BLaER1 treated with 17β-estradiol and CSF1 and Interleukin-3, amounts not matched to agents 10 nM and 100 nM (cell line): ENCODE data around the gene KLLN.
"Not testable (repeated sequence)": the region's sequence is repeated elsewhere in the genome, so short reads cannot be mapped to it uniquely, and the experiment has no call there.

Source experiments
- H3K27ac ChIP-seq, 11 experiments: shearing (Covaris generic); formaldehyde crosslinking; 2 replicates each; pipeline ENCODE4 v1.8.1; 2022
- H3K27me3 ChIP-seq, 11 experiments: shearing (Covaris generic); formaldehyde crosslinking; 2 replicates each; pipeline ENCODE4 v1.8.1; 2022
- H3K36me3 ChIP-seq, 11 experiments: shearing (Covaris generic); formaldehyde crosslinking; 2 replicates each; pipeline ENCODE4 v1.8.1; 2022
- H3K4me1 ChIP-seq, 10 experiments: shearing (Covaris generic); formaldehyde crosslinking; 2 replicates each; pipeline ENCODE4 v1.8.1; 2022
- H3K4me2 ChIP-seq, 11 experiments: shearing (Covaris generic); formaldehyde crosslinking; 2 replicates each; pipeline ENCODE4 v1.8.1; 2022
- H3K4me3 ChIP-seq, 10 experiments: shearing (Covaris generic); formaldehyde crosslinking; 2 replicates each; pipeline ENCODE4 v1.8.1; 2022
- H3K9ac ChIP-seq, 11 experiments: shearing (Covaris generic); formaldehyde crosslinking; 2 replicates each; pipeline ENCODE4 v1.8.1; 2022
- H3K9me3 ChIP-seq, 11 experiments: shearing (Covaris generic); formaldehyde crosslinking; replicated peaks in 1 of 11; 2 replicates each; pipeline ENCODE4 v1.8.1; 2022
- H4K20me1 ChIP-seq, 11 experiments: shearing (Covaris generic); formaldehyde crosslinking; 2 replicates each; pipeline ENCODE4 v1.8.1; 2022
- Cebpa-rat ChIP-seq, 11 experiments: shearing (Covaris generic); IDR thresholded peaks; 2 replicates each; pipeline ENCODE4 v1.8.1; 2022

Gene KLLN

DNA sequence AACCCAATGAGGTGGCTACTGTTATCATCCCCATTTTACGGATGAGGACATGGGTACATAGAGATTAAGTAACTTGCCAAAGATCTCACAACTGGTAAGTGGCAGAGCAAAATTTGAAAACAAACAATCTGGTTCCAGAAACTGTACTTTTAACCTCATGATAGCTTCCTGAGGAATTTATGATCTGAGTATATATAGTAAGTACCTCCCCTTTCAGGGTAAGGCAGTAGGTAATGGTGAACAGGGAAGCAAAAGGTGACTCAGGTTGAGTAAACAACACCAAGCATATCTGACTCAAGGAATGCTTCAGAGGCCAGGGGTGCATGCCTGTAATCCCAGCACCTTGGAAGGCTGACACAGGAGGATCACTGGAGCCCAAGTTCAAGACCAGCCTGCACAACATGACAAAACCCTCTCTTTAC is 21.1 kb downstream of the KLLN start:
- Histone ChIP-seq H3K4me2 (peak overlapping the region in 2 of 11 experiments; percentile 53 to 58; a peak in 1 of 22 replicates), H3K9me3 (no peaks in the 10 kb centered on the region), H3K4me3 (no peak overlapping the region), H3K27me3 (no peaks in the 10 kb centered on the region), H3K9ac (no peak overlapping the region), H3K27ac (peak overlapping the region in 6 of 11 experiments; percentile 7 to 54 (median 42); a peak in 6 of 22 replicates), H3K4me1 (peaks cover 0 to 43% (median 5%) of the 10 kb centered on the region in 10 experiments; a peak in 8 of 20 replicates), H3K36me3 (no peaks in the 10 kb centered on the region), H4K20me1 (no peaks in the 10 kb centered on the region; a peak in 1 of 22 replicates)
- no peak for TF ChIP-seq Cebpa-rat (IDR thresholded peaks at IDR 0.05)

DNA sequence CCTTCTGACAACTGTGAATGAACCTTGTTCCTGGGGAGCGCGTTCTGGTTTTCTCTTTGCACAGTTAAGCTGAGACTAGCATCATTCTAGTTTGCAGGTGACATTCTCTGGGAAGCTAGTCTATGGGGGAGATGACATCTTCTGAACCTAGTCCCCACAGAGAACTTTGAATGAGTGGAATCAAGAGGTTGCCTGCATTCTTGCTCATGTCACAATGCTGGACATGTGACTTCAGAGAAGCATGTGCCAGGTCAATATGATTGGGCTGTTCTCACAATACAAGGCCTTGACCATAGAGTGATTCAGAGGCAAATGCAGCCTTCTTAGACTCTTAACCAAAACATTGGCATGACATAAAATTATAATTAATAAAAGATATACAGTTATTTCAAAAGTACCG is 22.1 kb downstream of the KLLN start:
- no peak overlapping the region for H3K4me3 ChIP-seq
- no peak overlapping the region for H3K4me2 ChIP-seq
- H3K27ac ChIP-seq: no peak overlapping the region
- H3K27me3 ChIP-seq: no peaks in the 10 kb centered on the region
- peaks cover 0 to 46% (median 5%) of the 10 kb centered on the region in 10 experiments; a peak in 8 of 20 replicates for H3K4me1 ChIP-seq
- H3K9ac ChIP-seq: no peak overlapping the region
- no peak for TF ChIP-seq Cebpa-rat (IDR thresholded peaks at IDR 0.05)
- H4K20me1 ChIP-seq: no peaks in the 10 kb centered on the region; a peak in 1 of 22 replicates
- H3K36me3 ChIP-seq: no peaks in the 10 kb centered on the region
- no peaks in the 10 kb centered on the region for H3K9me3 ChIP-seq

DNA sequence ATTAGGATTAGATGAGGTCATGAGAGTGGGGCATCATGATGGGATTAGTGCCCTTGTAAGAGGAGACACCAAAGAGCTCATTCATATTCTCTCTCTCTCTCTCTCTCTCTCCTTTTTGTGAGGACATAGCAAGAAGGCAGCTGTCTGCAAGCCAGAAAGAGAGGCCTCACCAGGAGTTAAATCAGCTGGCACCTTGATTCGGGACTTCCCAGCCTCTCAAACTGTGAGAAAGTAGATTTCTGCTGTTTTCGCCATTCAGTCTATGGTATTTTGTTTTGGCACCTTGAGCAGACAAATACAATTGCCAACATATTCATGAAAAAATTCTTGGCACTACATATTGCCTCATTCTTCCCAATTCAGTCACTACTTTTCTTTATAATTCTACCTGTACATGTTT is 24.7 kb downstream of the KLLN start:
- H3K27ac ChIP-seq: no peak overlapping the region
- H3K27me3 ChIP-seq: no peaks in the 10 kb centered on the region
- H4K20me1 ChIP-seq: no peaks in the 10 kb centered on the region; a peak in 1 of 22 replicates
- no peak for TF ChIP-seq Cebpa-rat (IDR thresholded peaks at IDR 0.05)
- H3K36me3 ChIP-seq: no peaks in the 10 kb centered on the region
- 0 out of 22 replicates have a peak overlapping the region, but pooled peaks of 1 of the 11 experiments have one; percentile 73 for H3K4me2 ChIP-seq
- peaks cover 0 to 32% (median 5%) of the 10 kb centered on the region in 10 experiments; a peak in 8 of 20 replicates for H3K4me1 ChIP-seq
- no peak overlapping the region for H3K4me3 ChIP-seq
- no peak overlapping the region for H3K9ac ChIP-seq
- no peaks in the 10 kb centered on the region for H3K9me3 ChIP-seq

DNA sequence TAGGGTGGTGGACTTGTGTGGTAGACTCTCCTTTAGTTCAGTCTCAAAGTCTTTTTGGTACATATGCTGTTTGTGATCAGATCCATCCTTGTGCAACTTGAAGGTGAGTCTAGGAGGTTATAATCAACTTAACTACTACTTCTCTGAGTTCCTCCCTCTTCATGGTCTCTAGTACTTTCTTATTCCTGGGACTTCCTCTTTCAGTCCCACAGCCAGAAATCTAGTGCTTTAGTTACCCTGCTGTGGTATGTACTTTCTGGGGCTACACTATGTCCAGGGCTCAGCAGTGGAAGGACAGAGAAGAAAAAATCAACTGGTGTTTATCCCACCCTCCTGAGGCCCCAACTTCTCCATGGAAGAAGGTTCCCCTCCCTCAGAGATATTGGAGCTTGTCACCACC is 25.9 kb downstream of the KLLN start:
- Histone ChIP-seq H4K20me1 (no peaks in the 10 kb centered on the region; a peak in 1 of 22 replicates), H3K27ac (peak overlapping the region in 2 of 11 experiments; percentile 4 to 11; a peak in 2 of 22 replicates), H3K9me3 (no peaks in the 10 kb centered on the region), H3K4me3 (no peak overlapping the region), H3K4me1 (peaks cover 0 to 20% (median under 1%) of the 10 kb centered on the region in 10 experiments; a peak in 7 of 20 replicates), H3K9ac (no peak overlapping the region; a peak in 1 of 22 replicates), H3K27me3 (no peaks in the 10 kb centered on the region), H3K36me3 (no peaks in the 10 kb centered on the region), H3K4me2 (peak overlapping the region in 3 of 11 experiments; percentile 30 to 73 (median 58); a peak in 6 of 22 replicates)
- TF ChIP-seq Cebpa-rat (IDR thresholded peaks at IDR 0.05): no peak

DNA sequence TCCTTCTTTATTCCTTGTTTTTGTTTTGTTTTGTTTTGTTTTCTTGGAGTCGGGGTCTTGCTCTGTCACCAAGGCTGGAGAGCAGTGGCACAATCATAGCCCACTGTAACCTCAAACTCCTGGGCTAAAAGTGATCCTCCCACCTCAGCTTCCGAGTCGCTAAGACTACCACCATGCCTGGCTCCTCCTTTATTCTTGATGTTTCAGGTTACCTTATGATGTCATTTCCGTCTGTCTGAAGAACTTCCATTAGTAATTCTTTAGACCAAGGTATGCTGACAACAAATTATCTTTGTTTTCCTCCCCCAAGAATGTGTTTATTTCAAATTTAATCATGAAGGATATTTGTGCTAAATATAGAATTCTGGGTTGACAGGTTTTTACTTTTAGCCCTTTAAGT is 27.2 kb downstream of the KLLN start:
- Histone ChIP-seq H3K4me3 (no peak overlapping the region), H3K9ac (no peak overlapping the region), H3K36me3 (no peaks in the 10 kb centered on the region), H4K20me1 (no peaks in the 10 kb centered on the region; a peak in 1 of 22 replicates), H3K4me2 (no peak overlapping the region), H3K27me3 (no peaks in the 10 kb centered on the region), H3K27ac (no peak overlapping the region), H3K9me3 (no peaks in the 10 kb centered on the region), H3K4me1 (peaks cover 0 to 18% (median 0%) of the 10 kb centered on the region in 10 experiments; a peak in 7 of 20 replicates)
- TF ChIP-seq Cebpa-rat (IDR thresholded peaks at IDR 0.05): no peak

DNA sequence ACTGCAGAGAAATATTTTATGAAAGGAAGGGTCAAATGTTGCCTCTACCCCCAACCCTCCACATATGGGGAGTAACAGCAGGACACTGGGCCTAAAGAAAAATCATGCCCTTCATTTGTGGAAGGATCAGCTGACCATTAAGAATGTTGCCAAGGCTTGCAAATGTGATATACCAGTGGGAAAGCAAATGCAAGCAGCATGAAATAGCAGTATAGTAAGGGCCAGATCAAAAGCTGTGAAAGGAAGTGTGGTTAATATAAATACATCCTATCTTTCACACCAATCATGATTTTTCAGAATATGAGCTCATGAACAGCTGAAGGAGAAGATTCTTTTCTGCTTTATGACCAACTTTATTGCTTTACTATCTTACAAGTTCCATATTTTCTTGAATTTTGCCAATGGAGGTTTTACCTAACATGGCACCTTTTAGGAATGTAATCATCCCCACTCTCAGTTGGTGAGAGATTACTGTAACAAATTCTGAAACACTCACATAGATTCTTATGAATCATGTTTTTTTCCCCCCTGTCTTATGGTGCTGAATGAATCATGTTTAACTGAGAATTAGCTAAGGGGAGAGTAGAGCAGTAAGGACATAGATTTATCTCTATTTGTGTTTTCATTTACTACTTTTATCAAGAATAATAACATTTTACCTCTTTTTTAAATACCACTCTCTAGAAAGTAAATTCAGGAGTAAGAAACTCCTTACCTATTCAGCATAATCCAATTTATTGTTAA is 33.2 kb downstream of the KLLN start:
- H3K4me1 ChIP-seq: no peaks in the 10 kb centered on the region
- no peak overlapping the region for H3K9ac ChIP-seq
- no peak overlapping the region for H3K4me2 ChIP-seq
- H3K9me3 ChIP-seq: peaks cover 0 to 5% (median 0%) of the 10 kb centered on the region in 11 experiments; a peak in 2 of 22 replicates
- no peak overlapping the region for H3K27ac ChIP-seq
- no peaks in the 10 kb centered on the region for H3K36me3 ChIP-seq
- H3K4me3 ChIP-seq: no peak overlapping the region
- no peaks in the 10 kb centered on the region for H3K27me3 ChIP-seq
- TF ChIP-seq Cebpa-rat (IDR thresholded peaks at IDR 0.05): no peak
- H4K20me1 ChIP-seq: no peaks in the 10 kb centered on the region

DNA sequence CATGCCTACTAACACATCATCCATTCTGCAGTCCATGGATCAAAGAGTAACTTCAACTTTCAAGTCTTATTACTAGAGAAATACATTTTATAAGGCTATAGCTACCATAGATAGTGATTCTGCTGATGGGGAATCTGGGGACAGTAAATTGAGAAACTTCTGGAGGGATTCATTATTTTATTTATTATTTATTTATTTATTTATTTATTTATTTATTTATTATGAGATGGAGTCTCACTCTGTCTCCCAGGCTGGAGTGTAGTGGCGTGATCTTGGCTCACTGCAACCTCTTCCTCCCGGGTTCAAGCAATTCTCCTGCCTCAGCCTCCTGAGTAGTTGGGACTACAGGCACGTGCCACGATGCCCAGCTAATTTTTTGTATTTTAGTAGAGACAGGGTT is 34.3 kb downstream of the KLLN start:
- not testable (repeated sequence) for H4K20me1 ChIP-seq, H3K9ac ChIP-seq, H3K4me2 ChIP-seq, H3K4me3 ChIP-seq, H3K4me1 ChIP-seq, H3K9me3 ChIP-seq, H3K36me3 ChIP-seq, H3K27ac ChIP-seq, H3K27me3 ChIP-seq

DNA sequence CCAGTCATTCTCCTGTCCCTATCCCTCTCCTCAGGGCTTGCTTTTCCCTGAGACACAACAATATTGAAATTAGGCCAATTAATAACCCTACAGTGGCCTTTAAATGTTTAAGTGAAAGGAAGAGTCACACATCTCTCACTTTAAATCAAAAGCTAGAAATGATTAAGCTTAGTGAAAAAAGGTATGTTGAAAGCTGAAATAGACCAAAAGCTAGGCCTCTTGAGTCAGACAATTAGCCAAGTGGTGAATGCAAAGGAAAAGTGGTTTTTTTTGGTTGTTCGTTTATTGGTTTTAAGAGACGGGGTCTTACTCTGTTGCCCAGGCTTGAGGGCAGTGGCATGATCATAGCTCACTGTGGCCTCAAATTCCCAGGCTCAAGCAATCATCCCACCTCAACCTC is 35.7 kb downstream of the KLLN start:
- Histone ChIP-seq H3K4me3 (no peak overlapping the region), H3K9ac (no peak overlapping the region), H3K36me3 (no peaks in the 10 kb centered on the region), H4K20me1 (no peaks in the 10 kb centered on the region), H3K27ac (no peak overlapping the region), H3K4me2 (no peak overlapping the region), H3K9me3 (peaks cover 0 to 5% (median 0%) of the 10 kb centered on the region in 11 experiments; a peak in 2 of 22 replicates), H3K27me3 (no peaks in the 10 kb centered on the region), H3K4me1 (no peaks in the 10 kb centered on the region)
- no peak for TF ChIP-seq Cebpa-rat (IDR thresholded peaks at IDR 0.05)

DNA sequence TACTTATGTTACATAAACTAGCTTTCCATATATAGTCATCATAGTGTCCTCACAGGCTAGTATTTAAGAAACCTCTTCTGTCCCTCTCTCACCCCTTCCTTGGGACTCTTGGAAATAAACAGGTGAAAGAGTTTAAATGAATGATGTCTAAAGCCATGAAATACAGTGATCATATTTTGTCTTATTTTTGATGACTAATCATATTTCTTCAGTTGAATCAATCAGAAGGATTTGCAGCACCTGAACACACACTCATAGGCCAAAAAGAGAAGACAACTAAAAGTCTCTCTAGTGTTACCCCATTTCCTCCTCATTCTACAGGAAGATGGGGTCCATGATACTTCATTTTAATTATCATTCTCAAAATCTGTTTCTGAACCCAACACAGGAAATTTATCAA is 36.7 kb downstream of the KLLN start:
- H3K4me3 ChIP-seq: no peak overlapping the region
- no peaks in the 10 kb centered on the region for H3K36me3 ChIP-seq
- no peak overlapping the region for H3K27ac ChIP-seq
- peaks cover 0 to 5% (median 0%) of the 10 kb centered on the region in 11 experiments; a peak in 2 of 22 replicates for H3K9me3 ChIP-seq
- no peaks in the 10 kb centered on the region for H4K20me1 ChIP-seq
- no peak overlapping the region for H3K4me2 ChIP-seq
- H3K9ac ChIP-seq: no peak overlapping the region
- no peaks in the 10 kb centered on the region for H3K4me1 ChIP-seq
- H3K27me3 ChIP-seq: no peaks in the 10 kb centered on the region
- TF ChIP-seq Cebpa-rat (IDR thresholded peaks at IDR 0.05): no peak

DNA sequence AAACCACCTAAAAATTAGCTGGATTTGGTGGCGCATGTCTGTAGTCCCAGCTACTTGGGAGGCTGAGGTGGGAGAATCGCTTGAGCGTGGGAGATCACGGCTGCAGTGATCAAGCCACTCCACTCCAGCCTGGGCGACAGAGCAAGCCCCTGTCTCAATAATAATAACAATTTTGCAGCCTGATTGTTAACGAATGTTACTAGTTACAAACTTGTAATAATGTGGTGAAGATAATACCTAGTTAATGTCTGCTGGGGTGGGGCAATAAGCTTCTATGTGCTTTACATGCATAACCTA is 44.1 kb downstream of the KLLN start:
- Histone ChIP-seq H3K9ac (no peak overlapping the region), H3K4me1 (peaks cover 20 to 31% (median 27%) of the 10 kb centered on the region in 10 experiments), H4K20me1 (peaks cover 0 to 14% (median 7%) of the 10 kb centered on the region in 11 experiments; a peak in 6 of 22 replicates), H3K36me3 (peaks cover 2 to 15% (median 3%) of the 10 kb centered on the region in 11 experiments; a peak in 15 of 22 replicates), H3K4me3 (peak overlapping the region in 1 of 10 experiments; percentile 87; a peak in 5 of 20 replicates), H3K4me2 (peak overlapping the region; percentile 84 to 98 (median 93); a peak in 20 of 22 replicates), H3K9me3 (no peaks in the 10 kb centered on the region), H3K27ac (no peak overlapping the region), H3K27me3 (no peaks in the 10 kb centered on the region)
- no peak for TF ChIP-seq Cebpa-rat (IDR thresholded peaks at IDR 0.05)
